GM23338 (cell line): ENCODE measurements around the gene SLC25A29.

ENCODE experiments used
- CTCF ChIP-seq, 2 experiments: fragments of 200-600 bp in 1 of 2; sonication (generic) in 1 of 2; conservative IDR thresholded peaks; 2 replicates each; pipeline versions ENCODE4 v1.5.1 to v1.6.1; 2016 to 2017; ENCODE audit warnings: antibody characterized with exemption in 2 of 2, low read depth in 2 of 2, mild to moderate bottlenecking in 2 of 2, moderate library complexity in 1 of 2
- ZNF331 ChIP-seq: fragments of 250-450 bp; sonication (Bioruptor Pico); IDR thresholded peaks from 2 replicates; pipeline ENCODE4 v1.5.0; 2020; ENCODE audit warnings: low read depth, mild to moderate bottlenecking, moderate library complexity

DNA sequence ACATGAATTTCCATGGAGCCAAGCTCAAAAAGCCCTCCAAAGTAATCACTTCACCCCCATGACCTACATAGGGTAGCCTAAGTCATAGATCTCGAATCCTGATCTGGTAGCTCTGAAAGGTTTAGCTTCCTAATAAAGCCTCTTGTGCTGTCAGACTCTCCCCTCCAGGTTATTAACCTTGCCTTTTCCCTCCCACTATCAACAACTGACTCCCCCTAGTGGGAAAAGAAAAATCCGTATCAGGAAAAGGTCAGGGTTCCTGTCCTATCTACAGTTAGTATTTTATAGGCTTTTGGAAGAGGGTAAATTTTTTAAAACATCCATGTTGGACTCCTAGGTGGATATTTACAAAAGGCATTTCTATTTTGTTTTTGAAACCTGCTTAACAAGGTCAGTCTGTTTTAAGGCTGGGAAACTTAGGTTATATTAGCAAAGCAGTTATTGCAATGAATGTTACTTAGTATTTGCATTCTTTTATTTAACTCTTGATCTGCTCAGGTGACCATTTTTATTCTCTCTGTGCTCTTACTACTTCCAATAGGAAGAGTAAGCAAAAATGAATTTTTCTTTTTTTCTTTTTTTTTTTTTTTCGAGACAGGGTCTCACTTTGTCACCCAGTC is 59.3 kb downstream of the SLC25A29 start:
- TF ChIP-seq CTCF (conservative IDR thresholded peaks at IDR 0.05; ENCODE audit: low read depth in 2 of 2), result peak; percentile 67 to 86
- no peak for TF ChIP-seq ZNF331 (CRISPR knock-in tag)
